EH (cell line): ENCODE data around the gene PIAS1.
"Not testable (repeated sequence)": the region's sequence is repeated elsewhere in the genome, so short reads cannot be mapped to it uniquely, and the experiment has no call there.

Experiments used
- DNase-seq: peaks from one replicate; pipeline ENCODE4 v3.0.0-alpha.2; 2015; ENCODE audit warnings: low read depth

Gene PIAS1

GRCh38 chr15:68203486-68203885 is 149.4 kb downstream of the PIAS1 start:
- DNase-seq: no peak

GRCh38 chr15:68203956-68204355 is 149.8 kb downstream of the PIAS1 start:
- no peak for DNase-seq

GRCh38 chr15:68204361-68204760 is 150.2 kb downstream of the PIAS1 start:
- DNase-seq: no peak

GRCh38 chr15:68204776-68205557 is 150.9 kb downstream of the PIAS1 start, which contains the start of gene CALML4:
Gene CALML4, minus strand, starts transcription at chr15:68205332. Its CDS starts 85 bp downstream, at chr15:68205247.
- DNase-seq: peak; percentile 22

GRCh38 chr15:68205558-68205944 is 151.4 kb downstream of the PIAS1 start:
- DNase-seq: no peak

GRCh38 chr15:68205954-68206539 is 151.9 kb downstream of the PIAS1 start:
- DNase-seq: no peak

GRCh38 chr15:68206711-68207151 is 152.6 kb downstream of the PIAS1 start:
- no peak for DNase-seq

- no peak for DNase-seq
Measured at GRCh38 chr15:68207176-68207935, 153.2 kb downstream of the PIAS1 start.

- DNase-seq: no peak
Measured at GRCh38 chr15:68208136-68208535, 154.0 kb downstream of the PIAS1 start.

GRCh38 chr15:68208636-68209240 is 154.6 kb downstream of the PIAS1 start:
- DNase-seq: no peak

- no peak for DNase-seq
Measured at GRCh38 chr15:68209272-68209671, 155.2 kb downstream of the PIAS1 start.

- DNase-seq: no peak
Measured at GRCh38 chr15:68209735-68210408, 155.8 kb downstream of the PIAS1 start.

- DNase-seq: no peak
Measured at GRCh38 chr15:68210409-68210756, 156.3 kb downstream of the PIAS1 start.

GRCh38 chr15:68210821-68211655 is 156.9 kb downstream of the PIAS1 start:
- DNase-seq: peak; percentile 58

- no peak for DNase-seq
Measured at GRCh38 chr15:68211656-68212320, 157.7 kb downstream of the PIAS1 start.

GRCh38 chr15:68213491-68213845 is 159.4 kb downstream of the PIAS1 start:
- not testable (repeated sequence) for DNase-seq

GRCh38 chr15:68213991-68214837 is 160.1 kb downstream of the PIAS1 start:
- DNase-seq: no peak

GRCh38 chr15:68214838-68215254 is 160.7 kb downstream of the PIAS1 start:
- DNase-seq: no peak

GRCh38 chr15:68217341-68217740 is 163.2 kb downstream of the PIAS1 start:
- no peak for DNase-seq

GRCh38 chr15:68218331-68218730 is 164.2 kb downstream of the PIAS1 start:
- no peak for DNase-seq
